HG03108 (cell line): ENCODE measurements around the gene GPRC5B.

ENCODE experiments used
- ATAC-seq: cut with Tn5 transposase; IDR thresholded peaks from one replicate; pipeline ENCODE4 v1.9.1; 2021; ENCODE audit warnings: moderate library complexity; ENCODE audit not compliant: unreplicated experiment

GPRC5B gene

DNA sequence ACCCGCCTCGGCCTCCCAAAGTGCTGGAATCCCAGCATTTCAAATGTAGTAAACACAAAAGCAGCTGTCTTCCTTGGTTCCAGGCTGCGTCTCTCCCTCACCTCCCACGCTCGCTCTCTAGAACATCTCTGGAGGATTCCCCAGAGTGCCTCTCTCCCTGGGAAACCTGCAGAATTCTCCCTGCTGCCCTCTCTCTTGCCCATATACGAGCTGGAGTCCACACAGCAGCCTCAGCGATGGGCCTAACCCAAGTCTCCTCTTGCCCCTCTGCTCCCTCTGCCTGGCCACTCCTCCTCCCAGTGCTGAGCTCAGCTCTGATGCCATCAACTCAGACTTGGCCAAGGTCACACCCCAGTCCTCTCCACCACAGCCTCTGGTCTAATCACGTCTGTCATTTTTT, 10.6 kb downstream of the GPRC5B start:
- no peak for ATAC-seq

DNA sequence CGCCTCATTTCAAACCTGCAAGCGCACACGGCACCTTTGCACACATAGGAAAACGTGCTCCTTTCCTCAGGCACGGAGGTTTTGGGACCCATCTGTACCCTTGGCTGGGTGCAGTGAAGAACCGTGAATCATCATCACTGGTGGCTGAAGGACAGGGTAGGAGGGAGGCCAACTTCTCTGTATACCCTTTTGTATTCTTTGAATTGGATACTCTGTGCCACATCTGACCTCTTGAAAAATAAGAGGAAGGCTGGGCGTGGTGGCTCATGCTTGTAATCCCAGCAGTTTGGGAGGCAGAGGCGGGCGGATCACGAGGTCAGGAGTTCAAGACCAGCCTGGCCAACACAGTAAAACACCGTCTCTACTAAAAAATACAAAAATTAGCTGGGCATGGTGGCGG, 11.7 kb downstream of the GPRC5B start:
- ATAC-seq = no peak

DNA sequence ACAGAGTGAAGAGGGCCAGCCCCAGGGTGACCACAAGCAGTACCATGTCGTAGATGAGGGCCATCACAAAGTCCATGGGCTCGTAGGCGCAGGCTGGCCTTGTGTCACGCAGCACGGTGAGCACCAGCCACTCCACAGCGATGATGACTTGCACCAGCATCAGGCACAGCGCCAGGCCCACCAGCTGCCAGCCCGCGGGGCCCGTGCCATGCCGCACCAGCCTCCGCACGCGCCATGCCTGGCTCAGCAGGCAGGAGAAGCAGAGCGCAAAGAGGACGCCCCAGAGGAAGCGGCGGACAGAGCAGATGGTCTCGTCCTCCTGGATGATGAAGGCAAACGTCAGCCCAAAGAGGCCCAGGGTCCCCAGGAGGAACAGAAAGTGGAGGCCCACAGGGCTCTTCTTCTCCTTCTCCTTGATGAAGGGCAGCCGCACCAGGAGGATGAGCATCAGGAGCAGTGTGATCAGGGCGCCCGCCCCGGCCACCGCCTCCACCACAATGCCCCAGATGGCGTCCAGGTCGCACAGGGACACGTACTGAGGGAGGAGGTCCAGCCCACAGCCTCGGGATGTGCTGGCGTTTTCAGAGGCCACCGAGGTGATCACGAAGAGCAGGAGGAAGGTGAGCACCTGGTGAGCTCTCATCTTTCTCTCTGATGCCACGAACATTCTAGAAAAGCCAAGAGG, 12.3 kb downstream of the GPRC5B start:
- ATAC-seq = no peak

DNA sequence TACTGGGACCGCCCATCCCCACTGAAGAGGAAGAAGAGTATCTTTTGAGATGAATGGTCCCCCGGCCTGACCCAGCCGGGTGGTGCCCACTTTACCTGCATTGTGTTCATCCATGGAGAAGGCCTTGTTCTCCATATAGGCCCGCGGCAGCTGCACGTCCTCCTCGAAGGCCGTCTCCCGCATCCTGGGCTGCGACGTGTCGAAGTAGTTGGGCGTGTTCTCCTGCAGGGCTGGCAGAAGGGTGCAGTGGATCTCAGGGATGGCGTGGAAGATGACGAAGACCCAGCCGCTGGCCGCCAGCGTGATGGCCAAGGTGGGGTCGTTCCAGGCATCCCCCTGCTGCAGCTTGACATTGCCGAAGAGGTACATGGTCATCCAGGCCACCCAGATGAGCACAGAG, 12.9 kb downstream of the GPRC5B start:
- no peak for ATAC-seq

DNA sequence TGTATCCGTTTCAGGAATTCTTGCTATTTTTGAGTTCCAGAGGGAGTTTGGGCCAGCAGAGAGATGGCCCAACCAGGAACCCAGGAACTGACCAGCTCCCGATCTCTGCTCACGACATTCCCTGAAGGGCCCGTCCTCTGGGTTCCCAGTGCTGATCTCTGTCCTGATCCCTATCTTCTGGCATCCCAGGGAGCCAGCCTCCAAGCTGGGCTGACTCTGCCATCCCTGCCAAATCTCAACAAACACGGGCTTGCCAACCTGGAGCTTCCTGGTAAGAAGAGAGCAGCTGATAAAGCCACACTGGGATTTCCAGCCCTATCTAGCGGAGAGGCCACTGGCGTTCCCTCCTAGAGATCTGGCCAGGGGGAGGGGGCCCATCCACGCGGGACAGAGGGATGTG, 16.2 kb downstream of the GPRC5B start:
- no peak for ATAC-seq

DNA sequence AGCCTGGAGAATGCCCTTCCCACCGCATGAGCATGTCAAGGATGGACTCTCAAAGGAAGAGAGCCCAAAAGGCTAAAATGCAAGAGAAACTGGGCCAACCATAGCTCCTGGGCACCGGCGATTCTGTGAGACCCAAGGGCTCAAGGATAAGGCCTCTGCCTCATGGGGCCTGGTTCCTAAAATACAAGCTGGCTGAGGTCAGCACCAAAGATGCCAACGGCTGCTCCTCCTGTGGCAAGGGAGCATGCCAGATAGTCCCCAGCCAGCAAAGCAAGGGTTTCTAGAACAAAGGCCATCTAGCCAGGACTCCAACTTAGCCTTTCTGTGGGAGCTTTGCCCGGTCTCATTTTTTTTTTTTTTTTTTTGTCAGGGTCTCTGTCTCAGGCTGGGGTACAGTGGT, 20.1 kb downstream of the GPRC5B start:
- no peak for ATAC-seq

DNA sequence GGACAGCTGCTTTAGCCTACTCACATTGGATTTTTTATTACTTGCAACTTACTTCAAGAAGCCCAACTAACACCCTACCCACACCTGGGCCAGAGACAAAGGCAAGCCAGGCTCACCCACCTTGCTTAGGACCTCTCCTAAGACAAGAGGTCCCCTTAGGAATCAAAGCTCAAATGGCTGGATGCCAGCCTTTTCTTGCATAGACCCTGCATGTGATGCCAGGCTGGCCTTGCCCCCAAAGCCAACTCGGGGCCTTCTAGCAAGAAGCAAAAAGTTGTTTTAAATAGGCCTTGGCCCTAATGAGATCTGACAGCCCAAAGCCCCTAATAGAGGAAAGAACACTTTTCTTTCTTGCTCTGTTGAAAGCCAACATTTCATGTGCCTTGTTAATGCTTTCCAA, 20.7 kb downstream of the GPRC5B start:
- no peak for ATAC-seq

DNA sequence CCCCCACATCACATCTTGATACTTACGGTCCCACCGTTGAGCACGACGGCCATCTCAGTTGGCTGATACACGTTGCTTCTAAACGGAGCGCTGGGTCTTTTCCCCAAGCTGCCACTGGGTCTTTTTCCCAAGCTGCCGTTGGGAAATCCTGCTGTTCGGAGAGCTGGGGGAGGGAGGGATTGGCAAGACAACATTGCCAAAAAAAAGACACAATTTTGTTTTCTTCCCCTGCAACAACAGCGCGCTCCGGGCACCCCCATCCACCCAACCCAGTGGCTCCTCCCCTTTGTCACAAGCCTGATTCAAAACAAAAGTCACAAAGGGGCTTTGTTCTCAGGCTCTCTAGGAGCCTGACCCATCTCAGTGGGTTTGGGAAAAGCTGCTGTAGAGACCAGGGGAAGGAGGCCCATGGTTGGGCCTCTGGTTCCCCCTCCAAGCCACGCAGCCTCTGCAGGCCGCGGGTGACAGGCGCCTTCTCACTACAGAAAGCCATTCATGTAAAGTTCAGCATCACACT, 22.8 kb downstream of the GPRC5B start:
- no peak for ATAC-seq

DNA sequence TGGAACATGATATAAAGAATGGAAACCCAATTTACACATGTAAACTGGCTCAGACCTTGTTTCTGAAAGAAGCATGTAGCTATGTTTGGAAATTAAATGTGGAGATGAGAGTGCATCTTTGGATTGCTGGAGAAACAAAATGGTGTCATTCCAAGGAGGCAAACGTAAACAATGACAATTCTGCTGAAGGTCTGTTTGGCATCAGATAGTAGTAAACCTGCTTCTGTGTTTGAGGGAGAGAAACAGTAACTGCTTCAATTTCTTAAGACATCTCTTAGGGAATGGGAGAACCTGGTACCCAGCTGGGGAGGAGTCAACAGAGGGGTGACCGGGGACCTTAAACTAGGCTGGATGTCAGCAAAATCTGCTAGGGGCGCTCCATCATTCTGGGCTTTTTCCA, 23.5 kb downstream of the GPRC5B start:
- no peak for ATAC-seq

DNA sequence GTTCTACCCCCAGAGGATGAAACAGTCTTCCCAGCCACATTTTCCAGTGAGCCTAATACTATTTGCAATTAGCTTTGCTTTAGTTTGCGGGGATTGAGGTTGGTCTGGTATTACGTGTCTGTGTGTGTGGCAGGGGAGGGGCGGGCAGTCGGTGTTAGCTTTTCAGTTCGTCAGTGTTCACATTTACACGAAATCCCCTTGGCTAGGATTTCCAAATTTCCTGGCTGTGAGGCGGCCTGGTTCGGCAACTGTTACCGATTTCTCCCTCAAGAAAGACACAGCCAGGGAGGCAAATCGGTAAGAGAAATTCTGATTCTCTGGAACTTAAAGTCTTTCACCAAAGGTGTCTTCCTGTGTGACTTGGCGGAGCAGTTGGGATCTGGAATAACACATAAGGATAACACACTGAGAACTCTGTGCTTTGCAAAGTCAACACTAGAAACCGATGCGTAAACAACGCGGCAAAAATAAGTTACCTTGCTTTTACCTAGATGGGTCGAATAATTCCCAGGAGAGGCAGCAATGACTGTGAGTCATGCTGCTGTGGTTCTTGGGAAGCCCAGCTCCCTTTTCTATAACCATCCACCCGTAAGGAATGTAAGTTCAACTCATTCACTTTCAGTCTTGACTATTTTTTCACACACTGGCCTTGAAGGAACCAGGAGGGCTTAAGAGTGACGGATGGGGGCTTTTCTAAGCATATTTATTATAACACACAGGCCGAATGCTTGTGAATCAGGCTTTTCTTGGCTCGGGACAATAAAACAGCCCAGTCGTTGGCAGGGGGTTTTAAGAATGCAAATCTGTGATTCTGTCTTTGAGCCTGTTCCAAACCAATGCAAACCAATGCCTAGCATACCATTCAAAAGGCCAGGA, 24.2 kb downstream of the GPRC5B start:
- no peak for ATAC-seq

DNA sequence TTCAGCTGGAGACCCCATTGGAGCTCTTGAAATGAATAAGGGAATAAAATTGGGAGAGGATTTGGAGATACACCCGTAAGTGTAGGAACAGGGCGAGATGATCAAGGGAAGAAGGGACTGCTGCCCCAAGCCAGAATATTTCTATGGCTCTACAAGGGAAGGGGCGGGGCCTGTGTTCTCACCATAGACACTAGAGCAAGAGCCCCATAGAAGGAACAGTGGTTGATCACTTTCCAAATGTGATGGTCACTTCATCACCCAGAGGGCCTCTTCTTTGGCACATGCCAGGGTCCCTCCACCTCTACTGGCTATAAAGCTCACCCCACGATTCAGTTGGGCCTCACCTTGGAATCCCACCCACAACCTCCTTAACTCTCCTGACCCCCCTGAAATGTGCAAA, 25.0 kb downstream of the GPRC5B start:
- ATAC-seq = no peak

DNA sequence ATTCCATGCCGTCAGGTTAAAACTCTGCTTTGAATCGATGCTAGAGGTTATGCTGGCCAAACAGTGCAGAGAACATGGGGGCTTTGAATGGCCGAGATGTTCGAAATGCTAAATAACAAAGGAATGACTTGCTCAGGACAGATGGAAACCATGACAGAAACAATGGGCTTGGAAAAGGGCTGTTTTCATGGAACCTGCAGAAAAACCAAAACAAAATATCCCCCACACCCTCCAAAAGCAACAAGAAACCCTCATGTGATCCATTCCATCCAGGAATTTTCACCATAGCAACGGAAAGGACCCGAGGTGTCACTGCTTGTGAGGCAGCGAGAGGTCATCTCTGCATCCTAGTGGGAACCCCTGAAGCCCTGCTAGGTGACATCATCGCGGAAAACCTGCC, 25.5 kb downstream of the GPRC5B start:
- ATAC-seq = no peak

DNA sequence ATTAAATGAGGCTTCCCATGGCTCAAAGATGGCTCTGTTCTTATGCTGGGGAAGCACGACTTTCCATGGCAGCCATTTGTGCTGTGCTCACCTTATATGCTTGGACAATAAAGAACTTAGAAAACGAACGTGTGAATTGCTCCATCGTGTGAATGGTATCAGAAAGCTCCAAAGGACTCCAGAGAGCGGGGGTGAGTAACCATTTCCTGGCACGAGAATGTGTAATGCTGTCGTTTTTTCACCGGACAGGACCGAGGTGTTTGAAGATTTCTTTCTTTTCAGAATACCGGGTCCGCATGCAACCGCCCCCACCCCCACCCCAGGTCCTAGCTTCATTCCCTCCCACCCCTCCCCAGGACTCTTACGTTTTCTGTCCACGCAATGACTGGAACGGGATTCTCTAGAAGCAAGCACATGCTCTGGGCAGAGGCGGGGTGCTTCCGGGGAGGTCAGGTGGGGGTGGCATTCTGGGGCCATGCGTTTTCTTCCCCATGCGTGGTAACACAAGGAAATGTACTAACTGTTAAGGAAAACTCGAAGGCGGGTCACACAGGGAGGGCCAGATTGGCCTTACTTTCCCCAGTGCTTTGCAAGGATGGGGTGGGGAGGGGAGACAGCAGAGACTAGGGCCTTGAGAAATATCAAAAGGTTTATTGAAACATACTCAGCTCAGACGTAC, 26.2 kb downstream of the GPRC5B start:
- ATAC-seq = no peak

DNA sequence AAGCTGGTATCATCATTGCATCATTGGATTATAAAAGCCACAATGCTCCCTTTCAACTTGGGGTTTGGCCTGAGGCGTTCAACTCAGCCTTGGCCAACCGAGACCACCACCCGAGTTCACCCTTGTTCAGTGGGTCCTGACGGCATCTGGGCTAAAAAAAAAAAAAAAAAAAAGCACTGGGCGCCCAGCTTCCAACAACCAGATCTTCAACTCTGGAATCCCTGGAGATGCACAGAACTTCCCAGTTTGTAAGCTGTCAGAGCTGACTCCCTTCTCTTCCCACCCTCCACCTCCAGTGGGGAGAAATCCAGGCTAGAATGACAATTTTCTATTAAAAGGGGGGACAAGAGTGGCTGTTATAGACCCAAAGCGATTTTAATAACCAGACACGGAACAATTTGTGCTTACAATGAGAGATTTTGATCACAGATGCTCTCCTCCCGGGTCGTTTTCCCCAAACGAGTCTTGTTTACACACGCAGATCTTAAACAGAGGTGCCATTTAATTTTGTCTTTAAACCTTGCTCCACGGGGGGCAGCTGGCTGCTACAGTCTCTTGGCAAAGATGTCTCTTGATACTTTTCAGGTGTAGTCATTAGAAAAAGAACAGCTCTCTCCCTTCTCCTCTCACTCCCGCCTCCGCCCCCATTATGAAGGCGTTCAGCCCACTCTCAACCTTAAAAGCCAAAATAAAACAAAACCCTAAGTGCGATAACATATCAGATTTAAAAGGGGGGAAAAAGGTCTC, 26.9 kb downstream of the GPRC5B start:
- ATAC-seq = no peak

DNA sequence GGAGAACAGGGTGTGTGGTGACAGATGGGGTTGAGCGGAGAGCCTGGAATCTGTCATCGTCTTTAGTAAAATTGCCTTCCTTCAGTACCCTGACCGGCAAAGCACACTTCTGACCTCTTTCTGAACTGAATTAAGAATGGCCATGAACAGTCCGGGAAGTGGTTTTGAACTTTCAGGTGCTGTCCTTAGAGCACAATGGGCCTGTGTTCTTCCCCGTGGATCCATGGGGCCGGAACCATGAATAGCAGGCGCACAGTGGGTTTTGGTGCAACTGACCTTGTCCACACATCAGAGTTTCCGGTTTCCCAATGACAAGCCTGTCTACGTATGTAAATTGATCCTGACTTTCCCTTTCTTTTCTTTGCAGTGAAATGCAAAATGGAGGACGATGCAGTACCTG, 28.5 kb downstream of the GPRC5B start:
- ATAC-seq = no peak

DNA sequence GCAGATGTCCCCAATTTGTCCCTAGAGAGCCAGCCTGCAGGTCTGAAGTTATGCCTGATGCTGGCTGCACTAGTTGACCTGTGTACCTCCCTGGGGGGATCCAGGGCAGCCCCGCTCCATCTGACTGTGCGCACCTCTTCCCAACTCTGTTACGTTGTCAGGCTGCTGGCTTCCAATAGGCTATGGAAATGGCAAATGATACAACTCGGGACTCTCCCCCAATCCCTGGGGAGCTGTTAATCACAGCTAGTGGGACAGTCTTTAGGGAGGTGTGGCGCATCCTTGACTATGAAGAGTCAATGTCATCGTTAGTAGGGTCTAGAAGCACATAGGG, 30.1 kb downstream of the GPRC5B start:
- ATAC-seq = no peak

DNA sequence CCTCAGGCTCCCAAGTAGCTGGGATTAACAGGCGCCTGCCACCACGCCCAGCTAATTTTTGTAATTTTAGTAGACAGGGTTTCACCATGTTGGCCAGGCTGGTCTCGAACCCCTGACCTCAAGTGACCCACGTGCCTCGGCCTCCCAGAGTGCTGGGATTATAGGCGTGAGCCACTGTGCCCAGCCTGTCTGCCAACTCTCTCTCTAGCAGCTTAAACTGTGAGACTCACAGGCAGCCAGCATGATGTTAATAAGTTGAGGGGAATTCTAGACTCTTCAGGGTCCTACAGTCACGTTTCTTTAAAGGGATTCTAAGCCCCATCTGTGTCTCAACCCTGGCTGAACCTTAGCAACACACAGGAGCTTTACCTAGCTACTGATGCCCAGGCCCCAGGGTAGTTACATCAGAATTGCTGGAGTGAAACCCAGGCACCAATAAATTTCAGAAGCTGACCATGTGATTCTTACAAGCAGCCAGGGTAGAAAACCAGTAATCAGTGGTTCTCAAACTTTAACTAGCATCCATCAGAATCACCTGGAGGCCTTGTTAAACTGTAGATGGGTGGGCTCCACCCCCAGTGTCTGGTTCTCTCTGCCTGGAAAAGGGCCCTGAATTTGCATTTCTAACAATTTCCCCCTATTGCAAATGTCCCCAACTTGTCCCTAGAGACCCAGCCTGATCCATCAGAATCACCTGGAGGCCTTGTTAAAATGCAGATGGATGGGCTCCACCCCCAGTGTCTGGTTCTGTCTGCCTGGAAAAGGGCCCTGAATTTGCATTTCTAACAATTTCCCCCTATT, 30.7 kb downstream of the GPRC5B start:
- ATAC-seq = no peak

DNA sequence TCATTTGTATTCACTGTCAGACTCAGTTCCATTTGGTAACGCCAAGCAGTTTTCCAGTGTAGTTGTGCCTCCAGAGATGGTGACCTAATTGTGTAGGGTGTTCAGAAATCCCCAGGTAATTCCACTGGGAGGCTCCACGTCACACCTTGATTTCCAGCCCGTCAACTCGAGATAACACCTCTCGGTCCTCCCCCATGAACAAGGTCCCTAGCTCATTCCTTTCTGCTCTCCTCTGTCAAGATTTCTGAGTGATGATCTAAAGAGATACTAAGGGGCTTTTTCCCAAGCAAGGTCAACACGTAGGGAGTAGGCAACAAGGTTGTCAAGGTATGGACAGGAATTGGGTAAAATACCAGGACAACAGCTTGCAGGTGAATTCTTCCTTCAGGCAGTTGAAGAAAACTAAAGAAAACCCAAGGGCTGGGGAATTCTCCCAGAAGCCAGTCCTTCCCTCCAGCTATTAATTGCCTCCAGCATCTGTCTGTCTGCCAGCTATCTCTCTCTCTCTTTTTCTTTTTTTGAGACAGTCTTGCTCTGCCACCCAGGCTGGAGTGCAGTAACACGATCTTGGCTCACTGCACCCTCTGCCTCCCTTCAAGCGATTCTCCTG, 31.4 kb downstream of the GPRC5B start:
- no peak for ATAC-seq

DNA sequence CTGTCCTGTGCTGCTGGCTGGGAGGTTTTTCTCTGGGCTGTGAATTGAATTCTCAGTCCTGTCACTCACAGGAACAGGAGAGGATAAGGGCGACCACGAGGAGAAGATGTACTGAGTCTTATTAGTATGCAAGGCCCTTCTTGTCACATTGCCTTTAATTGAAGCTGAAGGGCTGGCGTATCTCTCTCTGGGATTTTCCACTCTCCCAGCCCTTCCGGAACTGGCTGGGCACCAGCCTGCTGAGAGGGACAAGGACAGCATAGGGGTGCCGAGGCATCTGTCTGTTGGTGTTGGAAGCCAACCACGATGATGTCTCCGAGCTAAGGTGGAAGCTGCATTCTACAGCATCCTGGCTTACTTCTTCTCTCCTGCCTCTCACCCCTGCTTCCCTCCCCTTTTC, 33.2 kb downstream of the GPRC5B start:
- no peak for ATAC-seq
